GM21717 (cell line): ENCODE measurements around the gene CLNK.

Experiments used
- ATAC-seq: cut with Tn5 transposase; IDR thresholded peaks from one replicate; pipeline ENCODE4 v1.9.1; 2021; ENCODE audit warnings: mild to moderate bottlenecking, moderate library complexity; ENCODE audit not compliant: unreplicated experiment

CLNK gene

DNA sequence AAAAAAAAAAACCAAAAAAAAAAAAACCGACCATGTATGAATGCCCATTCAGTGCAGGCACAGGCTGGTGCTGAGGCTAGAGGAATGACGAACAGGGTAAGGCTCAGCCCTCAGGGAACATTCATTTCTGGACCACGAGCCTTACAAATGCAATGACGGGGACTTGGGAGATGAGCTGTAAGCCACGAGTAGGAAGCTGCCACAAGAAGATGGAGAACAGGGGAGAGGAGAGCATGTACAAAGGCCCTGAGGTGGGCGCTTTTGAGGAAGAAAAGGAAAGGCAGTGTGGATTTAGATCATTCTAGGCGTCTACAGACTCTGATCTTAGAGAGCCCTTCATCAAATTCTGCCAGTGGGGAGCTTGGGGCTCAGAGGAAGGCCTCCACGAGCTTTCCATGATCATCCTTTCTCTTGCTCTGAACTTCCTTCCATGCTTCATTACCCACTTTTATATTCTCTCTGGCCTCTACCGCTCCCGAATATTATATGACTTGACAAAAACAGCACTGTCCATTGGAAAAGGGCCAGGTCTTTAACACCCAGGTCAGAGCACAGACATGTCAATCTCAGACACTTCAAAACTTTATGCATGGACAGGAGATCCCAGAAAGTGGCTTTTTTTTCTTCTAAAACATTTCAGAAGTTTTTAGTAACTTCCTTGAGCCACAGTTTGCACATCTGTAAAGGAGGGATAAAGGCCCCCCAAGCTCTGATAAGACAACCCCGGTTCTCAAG lies 224.1 kb downstream of the CLNK start:
- no peak for ATAC-seq

- no peak for ATAC-seq
These were observed 225.3 kb downstream of the CLNK start for GRCh38 chr4:10459305-10459704.

DNA sequence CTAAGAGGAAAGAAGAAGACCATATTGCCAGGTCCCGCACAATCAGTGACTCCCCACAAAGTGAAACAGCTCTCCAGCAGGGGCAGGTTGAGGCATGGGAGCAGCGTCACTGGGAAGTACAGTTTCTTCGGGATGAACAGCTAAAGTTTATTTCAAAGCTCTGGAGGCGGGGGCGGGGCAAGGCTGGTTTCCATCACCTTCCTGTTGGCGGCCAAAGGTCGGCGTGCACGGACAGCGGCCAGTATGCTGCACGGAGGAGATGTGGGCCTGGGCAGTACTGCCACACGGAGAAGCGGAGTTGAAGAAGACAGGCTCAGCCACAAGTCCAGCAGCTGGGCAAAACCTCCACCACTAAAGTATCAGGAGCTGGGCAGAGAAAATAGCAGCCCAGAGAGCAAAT lies 226.4 kb downstream of the CLNK start:
- no peak for ATAC-seq

- peak; percentile 83 for ATAC-seq
These were observed 227.2 kb downstream of the CLNK start, which contains the start of gene ZNF518B for GRCh38 chr4:10457255-10457801. Gene ZNF518B, minus strand, starts transcription at chr4:10457426. Its CDS starts 11,098 bp downstream, at chr4:10446328.

DNA sequence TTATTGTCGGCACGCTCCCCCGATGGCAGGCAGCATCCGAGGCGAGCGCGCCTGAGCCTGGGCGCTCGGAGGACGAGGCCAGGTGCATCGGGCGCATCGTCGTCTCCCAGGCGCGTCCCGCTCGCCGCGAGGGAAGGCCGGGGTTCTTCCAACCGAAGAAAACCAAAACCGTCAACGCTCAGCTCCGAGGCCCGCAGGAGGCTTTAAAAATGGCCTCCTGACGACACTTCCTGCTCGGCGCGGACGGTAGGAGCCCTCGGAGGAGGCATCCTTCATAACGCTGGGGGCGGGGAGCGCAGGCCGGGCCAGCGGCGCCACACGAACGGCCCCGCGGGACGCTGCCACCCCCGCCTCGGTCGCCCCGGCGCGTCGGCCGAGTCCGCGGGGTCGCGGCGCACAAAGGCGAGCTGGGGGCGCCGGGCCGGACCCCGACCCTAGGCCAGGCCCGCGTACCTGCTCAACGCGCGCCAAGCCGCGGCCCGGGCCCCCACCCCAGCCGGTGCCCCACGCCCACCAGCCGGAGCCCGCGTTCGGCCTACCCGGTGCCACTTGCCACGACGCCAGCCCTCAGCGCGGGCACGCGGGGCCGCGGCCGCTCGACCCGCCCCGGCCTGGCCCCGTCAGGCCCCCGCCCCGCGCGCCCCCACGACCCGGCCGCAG lies 227.8 kb downstream of the CLNK start:
- ATAC-seq = peak; percentile 70

DNA sequence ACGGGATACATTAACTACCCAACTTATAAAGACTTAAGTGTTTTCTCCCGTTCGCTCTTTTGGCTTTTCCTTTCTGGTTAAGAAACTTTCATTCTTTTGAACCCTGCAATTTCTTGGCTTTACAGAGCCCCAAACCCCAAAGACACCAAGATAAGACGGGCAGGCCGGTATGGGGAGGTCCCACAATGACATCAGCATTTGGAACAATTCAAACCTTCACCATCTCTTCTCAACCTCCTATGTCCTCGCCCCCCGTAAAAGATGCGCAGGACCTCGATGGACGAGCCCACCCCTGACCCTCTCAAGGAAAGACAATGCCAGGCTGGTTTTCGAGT lies 228.3 kb downstream of the CLNK start:
- no peak for ATAC-seq

- no peak for ATAC-seq
These were observed 229.4 kb downstream of the CLNK start for GRCh38 chr4:10455133-10455532.

DNA sequence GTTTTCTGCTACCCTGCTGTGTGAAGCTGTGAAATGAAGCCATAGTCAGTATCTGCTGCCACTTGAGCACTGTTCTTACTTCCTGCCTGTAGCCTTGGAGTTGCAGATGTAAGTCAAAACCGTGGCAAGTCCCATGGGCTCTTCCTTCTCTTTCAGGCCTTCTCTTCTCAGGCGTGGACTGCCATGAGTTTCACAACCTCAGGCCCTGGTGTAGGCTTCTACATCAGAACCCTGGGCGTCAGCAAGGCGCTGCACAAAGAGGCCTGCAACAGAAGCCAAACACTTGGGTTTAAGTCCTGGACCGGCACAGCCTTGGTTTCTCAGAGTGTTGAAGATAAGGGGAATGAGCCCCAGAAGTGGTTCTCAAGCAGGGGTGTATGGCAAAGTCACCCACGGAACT lies 229.8 kb downstream of the CLNK start:
- ATAC-seq = no peak

- ATAC-seq = no peak
These were observed 230.4 kb downstream of the CLNK start for GRCh38 chr4:10454121-10454520.

GRCh38 chr4:10448991-10449390 lies 235.6 kb downstream of the CLNK start:
- ATAC-seq = no peak

GRCh38 chr4:10442976-10443375 lies 241.6 kb downstream of the CLNK start:
- no peak for ATAC-seq

DNA sequence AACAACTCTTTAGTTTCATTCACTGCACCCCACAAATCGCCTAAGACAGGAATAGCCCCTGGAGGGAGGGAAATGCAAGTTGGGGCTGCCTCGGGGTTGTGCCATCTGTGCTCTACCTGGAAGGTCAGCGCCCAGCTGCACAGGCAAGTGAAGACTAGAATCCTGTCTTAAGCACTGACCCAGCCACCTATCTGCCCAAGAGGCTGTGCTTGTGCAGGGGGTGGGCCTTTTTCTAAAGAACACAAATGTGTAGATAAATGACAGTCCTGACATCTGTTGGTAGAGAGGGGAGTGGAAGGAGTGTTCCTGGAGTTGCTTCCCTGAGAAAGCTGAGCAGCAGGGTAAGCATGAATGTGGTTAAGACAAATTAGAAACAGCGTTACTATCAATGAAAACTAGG lies 243.1 kb downstream of the CLNK start:
- ATAC-seq = no peak

DNA sequence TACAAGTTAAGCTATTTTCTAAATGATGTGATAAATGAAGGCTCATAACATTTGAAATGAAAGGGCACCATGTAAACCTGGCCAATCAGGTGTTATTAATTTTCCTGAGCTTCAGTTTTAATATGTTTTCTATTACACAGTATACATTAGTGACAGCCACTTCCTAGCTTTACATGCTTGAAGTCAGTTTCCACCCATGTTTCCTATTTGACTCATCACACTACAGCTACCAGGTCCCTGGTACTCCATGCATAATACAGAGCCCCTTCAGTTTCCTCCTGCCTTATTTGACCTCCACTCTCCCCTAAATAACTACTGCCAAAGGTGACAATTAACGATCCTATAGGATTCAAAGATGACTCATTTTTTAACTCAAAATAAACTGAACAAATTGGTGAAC lies 245.6 kb downstream of the CLNK start:
- ATAC-seq = no peak

DNA sequence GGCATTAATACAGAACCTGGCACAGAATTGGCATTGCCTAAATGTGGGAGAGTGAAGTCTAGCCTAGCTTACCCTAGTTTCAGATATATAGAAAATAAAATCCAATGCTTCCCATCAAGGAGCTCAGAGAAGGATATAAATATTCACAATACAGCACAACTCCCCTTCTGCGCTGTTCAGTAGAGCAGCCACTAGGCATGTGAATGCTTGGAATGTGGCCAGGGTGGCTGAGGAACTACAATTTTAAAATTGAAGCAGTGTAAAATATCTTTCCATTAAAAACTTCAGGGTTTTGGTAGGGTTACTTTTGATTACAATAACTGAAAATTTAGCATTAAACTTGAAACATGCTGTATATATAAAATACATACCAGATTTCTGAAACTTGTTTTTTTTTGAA lies 246.8 kb downstream of the CLNK start:
- no peak for ATAC-seq
